ENCODE results near the gene HILPDA. TPM values are rescaled to one million over a fixed set of nuclear protein-coding genes. Genes with fewer than 3 reads are reported as not detected.
"Not testable (repeated sequence)": the region's sequence is repeated elsewhere in the genome, so short reads cannot be mapped to it uniquely, and the experiment has no call there.

HILPDA gene
- total RNA-seq, 1 donor from 2014 or later, result 14.0 TPM

DNA sequence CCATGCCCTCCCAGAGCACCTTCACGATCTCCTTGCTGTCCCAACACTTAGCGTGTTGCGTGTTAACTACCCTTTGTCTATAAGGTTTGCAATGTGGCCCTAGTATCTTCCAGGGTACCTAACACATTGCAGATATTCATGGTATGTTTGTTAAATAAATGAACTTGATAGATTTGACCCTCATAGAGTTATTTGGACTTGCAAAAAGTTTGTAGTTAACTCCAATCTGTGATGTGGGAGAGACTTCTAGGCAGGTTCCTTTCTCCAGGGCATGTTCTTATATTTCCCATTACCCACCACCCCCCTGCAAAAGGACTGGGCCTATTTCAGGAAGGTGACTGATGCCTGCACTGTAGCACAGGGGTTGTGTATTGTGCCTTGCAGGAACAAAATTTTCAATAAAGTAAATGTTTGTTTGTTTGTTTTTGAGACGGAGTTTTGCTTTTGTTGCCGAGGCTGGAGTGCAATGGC, 612 bp downstream of the HILPDA start:
- DNase-seq (ENCODE audit: low spot score), result no peak
- intact Hi-C loops (cut with DNase I), result no loop called here

DNA sequence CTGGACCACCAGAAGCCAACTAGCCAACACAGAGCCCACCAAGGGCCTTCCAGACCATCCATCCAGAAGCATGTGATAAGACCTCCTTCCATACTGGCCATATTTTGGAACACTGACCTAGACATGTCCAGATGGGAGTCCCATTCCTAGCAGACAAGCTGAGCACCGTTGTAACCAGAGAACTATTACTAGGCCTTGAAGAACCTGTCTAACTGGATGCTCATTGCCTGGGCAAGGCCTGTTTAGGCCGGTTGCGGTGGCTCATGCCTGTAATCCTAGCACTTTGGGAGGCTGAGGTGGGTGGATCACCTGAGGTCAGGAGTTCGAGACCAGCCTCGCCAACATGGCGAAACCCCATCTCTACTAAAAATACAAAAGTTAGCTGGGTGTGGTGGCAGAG, 1.7 kb downstream of the HILPDA start:
- DNase-seq (ENCODE audit: low spot score); intact Hi-C loops (cut with DNase I): not testable (repeated sequence)

DNA sequence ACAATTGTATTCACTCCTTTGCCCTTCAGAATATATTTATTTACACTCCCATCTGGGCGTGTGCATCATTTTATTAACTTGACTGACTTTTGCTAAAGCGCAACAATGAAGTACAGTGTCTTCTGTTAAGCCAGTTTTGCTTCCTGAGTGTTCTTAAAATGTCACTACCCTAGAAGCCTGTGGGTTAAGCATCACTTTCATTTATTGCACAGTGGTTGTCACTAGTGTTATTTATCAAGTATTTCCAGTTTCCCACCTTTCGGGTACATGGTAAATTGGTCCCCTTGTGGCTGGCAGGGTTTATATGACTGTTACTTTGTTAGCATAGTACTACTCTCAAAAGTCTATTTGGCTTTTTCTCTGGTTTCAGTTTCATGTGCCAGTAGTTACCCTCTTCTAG, 3.3 kb downstream of the HILPDA start:
- intact Hi-C loops (cut with DNase I), result no loop called here
- DNase-seq (ENCODE audit: low spot score), result no peak

DNA sequence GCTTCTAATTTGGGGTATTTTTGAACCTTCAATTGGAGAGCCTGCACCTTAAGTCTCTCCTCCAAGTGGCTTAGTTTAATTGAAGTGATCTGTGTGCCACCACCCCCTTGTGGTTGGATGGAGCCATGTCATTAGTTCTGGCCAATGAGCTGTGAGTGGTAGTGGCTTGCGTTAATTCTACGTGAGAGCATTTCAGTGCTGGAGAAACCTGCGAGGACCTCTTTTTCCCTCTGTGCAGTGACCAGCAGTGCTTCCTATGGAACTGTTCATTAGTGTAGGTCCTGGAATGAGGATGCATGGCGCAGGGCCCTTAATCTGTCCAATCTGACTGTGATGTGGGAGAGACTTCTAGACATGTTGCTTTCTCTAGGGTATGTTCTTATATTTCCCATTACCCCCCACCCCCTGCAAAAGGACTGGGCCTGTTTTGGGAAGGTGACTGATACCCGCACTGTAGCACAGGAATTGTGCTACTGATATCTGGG, 3.8 kb downstream of the HILPDA start:
- DNase-seq (ENCODE audit: low spot score), result no peak
- intact Hi-C loops (cut with DNase I), result no loop called here

DNA sequence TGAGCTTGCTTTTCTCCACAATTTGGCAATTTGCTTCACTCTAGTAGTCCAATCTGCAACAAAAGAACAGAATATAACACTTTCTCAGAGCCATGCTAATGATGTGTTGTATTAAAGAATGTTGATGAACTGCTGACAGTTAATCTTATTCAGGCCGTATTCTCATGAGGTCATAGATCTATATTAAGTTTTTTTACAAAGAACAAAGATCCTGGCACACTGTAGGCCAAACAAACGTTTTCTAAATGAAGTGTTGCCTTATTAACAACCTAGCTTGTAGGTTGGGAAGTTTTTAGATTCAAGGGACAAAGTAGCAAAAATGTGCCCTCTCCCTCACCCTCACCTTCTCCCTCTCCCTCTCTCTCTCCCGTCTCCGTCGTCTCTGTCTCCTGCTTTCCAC, 6.8 kb downstream of the HILPDA start:
- intact Hi-C loops (cut with DNase I), result no loop called here
- DNase-seq (ENCODE audit: low spot score), result no peak

DNA sequence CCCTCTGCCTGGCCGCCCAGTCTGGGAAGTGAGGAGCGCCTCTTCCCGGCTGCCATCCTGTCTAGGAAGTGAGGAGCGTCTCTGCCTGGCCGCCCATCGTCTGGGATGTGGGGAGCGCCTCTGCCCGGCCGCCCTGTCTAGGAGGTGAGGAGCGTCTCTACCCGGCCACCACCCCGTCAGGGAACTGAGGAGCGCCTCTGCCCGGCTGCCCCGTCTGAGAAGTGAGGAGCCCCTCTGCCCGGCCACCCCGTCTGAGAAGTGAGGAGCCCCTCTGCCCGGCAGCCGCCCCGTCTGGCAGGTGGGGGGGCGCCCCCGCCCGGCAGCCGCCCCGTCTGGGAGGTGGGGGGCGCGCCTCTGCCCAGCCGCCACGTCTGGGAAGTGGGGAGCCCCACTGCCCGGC, 7.7 kb downstream of the HILPDA start:
- intact Hi-C loops (cut with DNase I); DNase-seq (ENCODE audit: low spot score): not testable (repeated sequence)

DNA sequence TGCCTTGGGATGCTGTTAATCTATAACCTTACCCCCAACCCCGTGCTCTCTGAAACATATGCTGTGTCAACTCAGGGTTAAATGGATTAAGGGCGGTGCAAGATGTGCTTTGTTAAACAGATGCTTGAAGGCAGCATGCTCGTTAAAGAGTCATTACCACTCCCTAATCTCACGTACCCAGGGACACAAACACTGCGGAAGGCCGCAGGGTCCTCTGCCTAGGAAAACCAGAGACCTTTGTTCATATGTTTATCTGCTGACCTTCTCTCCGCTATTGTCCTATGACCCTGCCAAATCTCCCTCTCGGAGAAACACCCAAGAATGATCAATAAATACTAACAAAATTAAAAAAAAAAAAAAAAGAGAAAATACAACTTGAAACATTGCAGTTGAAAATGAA, 8.3 kb downstream of the HILPDA start:
- DNase-seq (ENCODE audit: low spot score); intact Hi-C loops (cut with DNase I): not testable (repeated sequence)

DNA sequence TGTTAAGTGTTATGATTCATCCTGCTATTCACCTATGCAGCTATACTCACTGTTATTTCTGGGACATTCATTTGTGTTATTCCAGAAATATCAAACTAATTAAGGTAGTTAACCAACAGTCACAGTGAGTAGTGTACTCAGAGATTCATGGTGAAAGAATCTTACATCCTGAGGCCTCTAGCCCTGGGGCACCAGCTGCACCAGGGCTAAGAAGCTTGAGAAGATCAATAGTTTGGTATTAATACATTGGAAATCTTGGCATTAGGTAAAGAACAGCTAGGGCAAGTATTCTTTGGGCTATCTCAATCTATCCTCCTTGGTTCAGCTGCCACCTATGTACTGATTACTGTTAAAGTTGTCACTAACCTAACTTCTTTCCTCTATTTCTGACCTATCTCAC, 11.2 kb downstream of the HILPDA start:
- intact Hi-C loops (cut with DNase I); DNase-seq (ENCODE audit: low spot score): not testable (repeated sequence)

DNA sequence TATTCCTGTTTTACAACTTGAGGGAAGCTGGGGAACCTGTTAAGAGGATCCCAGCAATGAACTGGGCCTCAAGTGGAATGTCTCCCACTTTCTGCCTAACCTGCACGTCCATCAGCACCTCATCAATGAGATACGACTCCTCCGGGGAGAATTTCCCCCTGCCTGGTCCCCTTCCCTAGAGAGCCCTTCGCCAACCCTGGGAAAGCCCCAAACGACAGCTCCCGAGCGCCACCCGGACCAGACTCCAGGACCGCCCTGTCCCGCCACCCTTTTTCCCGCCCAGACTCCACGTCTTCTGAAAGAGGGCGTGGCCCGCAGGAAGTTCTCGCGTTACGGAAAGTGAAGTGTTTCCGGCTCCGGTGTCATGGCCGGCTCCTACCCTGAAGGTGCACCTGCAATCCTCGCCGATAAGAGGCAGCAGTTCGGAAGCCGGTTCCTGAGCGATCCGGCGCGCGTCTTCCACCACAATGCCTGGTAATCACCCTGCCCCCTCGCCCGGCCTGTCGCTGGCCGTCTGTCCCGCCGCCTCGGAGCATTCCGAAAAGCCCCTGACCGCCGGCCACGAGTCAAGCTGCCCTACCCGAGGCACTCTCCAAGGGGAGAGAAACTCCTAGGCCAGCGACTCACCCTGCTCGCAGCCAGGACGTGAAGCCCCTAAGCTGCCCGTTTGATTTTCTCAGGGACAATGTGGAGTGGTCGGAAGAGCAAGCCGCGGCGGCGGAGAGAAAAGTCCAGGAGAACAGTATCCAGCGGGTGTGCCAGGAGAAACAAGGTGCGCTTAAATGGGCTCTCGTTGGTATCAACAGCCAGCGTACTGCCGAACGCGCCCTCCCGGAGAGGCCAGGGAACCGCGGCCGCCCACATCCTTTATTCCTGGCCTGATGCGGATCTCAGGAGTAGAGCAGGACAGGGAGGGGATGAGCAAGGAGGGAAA, 21.0 kb downstream of the HILPDA start, which contains the start of gene METTL2B:
Gene METTL2B, plus strand, starts transcription at position 347 of the 934 bp plus-strand sequence. Its CDS starts 18 bp downstream, at position 365.
- intact Hi-C loops (cut with DNase I), result loop anchor here (5.0 to 10.0 kb wide), 2 partner anchors 48 to 406 kb away; no protein-coding TSS in a partner anchor

DNA sequence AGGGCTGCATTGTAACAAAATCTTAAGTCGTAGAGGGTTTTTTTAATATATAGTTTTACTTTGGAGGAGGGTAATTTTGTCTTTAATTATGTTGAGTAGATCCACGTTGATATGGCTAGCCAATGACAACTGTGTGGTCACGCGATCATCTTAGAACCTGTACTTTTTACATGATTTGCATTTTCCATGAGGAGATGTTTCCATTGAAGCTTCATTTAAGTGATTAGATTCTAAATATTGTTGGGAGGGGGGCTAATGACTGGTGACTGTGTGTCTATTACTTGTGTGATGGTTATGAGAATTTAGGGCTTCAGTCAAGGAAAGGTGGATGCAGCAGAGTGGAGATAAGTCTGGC, 21.6 kb downstream of the HILPDA start:
- DNase-seq (ENCODE audit: low spot score), result not testable (repeated sequence)
- intact Hi-C loops (cut with DNase I), result loop anchor here (5.0 to 10.0 kb wide), 2 partner anchors 47 to 405 kb away; no protein-coding TSS in a partner anchor

More for the DNA sequence above, 21.0 kb downstream of the HILPDA start, which contains the start of gene METTL2B:
- DNase-seq (ENCODE audit: low spot score), result peak; percentile 97

DNA sequence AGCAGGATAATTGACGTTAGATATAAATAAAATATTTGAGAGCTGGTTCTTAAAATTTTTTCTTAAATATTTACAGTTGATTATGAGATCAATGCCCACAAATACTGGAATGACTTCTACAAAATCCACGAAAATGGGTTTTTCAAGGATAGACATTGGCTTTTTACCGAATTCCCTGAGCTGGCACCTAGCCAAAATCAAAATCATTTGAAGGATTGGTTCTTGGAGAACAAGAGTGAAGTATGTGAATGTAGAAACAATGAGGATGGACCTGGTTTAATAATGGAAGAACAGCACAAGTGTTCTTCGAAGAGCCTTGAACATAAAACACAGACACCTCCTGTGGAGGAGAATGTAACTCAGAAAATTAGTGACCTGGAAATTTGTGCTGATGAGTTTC, 23.4 kb downstream of the HILPDA start:
- intact Hi-C loops (cut with DNase I), result loop anchor here (5.0 to 10.0 kb wide), 2 partner anchors 46 to 403 kb away; no protein-coding TSS in a partner anchor

DNA sequence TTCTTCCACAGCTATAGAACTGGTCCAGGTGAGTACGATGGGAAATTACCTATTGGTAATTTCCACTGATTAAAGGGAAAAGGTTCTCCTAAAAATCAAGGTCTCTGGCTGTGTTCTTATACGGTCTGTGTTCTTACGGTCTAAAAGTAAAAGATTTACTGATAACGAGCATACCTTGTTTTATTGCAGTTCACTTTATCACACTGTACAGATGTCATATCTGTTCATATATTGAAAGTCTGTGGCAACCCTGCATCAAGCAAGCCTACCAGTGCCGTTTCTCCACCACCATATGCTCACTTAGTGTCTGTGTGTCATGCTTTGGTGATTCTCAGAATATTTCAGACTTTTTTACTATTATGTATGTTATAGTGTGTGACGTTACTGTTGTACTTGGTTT, 32.5 kb downstream of the HILPDA start:
- DNase-seq (ENCODE audit: low spot score); intact Hi-C loops (cut with DNase I): not testable (repeated sequence)

More for the DNA sequence above, 23.4 kb downstream of the HILPDA start:
- not testable (repeated sequence) for DNase-seq (ENCODE audit: low spot score)

DNA sequence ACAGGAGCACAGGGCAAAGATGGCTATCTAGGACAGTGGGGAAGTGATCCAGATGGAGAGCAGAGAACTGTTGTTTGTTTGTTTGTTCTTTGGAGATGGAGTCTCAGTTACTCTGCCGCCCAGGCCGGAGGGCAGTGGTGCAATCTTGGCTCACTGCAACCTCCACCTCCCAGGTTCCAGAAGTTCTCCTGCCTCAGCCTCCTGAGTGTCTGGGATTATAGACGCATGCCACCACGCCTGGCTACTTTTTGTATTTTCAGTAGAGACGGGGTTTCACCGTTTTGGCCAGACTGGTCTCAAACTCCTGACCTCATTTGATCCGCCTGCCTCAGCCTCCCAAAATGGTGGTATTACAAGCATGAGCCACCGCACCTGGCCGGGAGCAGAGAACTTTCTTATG, 41.7 kb downstream of the HILPDA start:
- intact Hi-C loops (cut with DNase I), result no loop called here
- DNase-seq (ENCODE audit: low spot score), result no peak

DNA sequence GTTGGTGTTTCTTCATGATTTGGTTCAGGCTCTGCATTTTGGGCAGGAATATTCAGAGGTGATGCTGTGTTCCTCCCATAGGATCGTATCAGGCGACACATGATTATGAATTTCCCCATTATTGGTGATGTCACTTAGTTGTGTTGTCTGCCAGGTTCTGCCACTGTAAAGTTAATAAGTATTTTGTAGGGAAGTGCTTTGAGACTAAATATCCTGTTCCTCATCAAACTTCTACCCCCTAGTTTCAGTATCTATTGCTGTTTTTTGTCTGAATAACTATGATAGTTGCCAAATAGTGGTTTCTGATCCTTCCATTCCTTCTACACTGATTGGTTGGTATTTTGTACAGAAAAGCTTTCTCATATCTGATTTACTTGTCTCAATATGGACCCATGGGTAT, 49.7 kb downstream of the HILPDA start:
- intact Hi-C loops (cut with DNase I), result not testable (repeated sequence)

DNA sequence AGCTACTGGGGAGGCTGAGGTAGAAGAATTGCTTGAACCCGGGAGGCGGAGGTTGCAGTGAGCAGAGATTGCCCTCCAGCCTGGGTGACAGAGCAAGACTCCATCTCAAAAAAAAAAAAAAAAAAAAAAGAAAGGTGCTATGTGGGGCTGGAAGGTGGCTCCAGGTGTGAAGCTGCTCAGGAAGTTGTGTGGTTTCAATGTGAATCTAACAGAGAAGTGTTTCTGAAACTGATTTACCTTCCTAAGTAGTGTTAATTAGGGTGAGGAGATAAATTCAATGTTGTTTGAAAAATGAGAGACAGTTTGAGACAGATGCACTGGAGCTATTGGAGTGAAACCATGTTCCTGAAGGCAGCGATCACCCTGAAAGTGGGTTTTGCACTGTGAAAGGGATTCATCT, 51.1 kb downstream of the HILPDA start:
- DNase-seq (ENCODE audit: low spot score); intact Hi-C loops (cut with DNase I): not testable (repeated sequence)

More for the DNA sequence above, 49.7 kb downstream of the HILPDA start:
- DNase-seq (ENCODE audit: low spot score), result not testable (repeated sequence)

DNA sequence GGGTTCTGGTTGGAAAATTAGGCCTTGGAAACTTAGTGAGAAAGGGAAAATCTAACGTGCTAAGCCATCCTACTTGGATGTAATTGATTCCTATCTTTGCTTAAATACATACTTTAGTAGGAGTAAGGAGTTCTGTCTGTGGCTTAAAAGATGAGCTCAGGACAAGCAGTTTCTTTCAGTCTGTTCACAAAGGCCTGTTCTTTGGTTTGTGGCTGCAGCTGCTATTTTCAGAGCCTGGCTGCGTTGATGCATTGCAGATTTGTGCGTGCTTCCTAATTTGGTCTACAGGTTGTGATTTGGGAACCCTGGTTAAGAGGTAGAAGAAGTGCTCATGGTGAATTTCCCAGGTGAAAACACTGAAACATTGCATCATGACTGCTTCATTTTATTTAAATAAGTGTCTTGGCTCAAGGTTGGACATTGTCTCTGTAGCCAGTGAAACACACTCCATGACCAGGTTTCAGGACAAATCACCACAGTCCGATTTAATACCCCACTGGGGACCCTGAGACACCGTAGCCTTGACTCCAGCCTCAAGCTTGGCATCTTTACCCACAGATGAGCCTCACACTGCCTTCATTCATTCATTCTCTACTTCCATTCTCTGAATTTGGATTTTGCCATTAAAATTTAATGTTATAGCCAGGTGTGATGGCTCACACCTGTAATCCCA, 51.8 kb downstream of the HILPDA start:
- intact Hi-C loops (cut with DNase I); DNase-seq (ENCODE audit: low spot score): not testable (repeated sequence)

Data from cardiac septum (tissue), 1 donor.